G401 (cell line): ENCODE data around the gene ATP6V0E1. TPM values are rescaled to one million over a fixed set of nuclear protein-coding genes. Genes with fewer than 3 reads are reported as not detected.
"Not testable (repeated sequence)": the region's sequence is repeated elsewhere in the genome, so short reads cannot be mapped to it uniquely, and the experiment has no call there.

Source experiments
- DNase-seq: peaks from one replicate; pipeline ENCODE4 v3.0.0-alpha.2; 2015; ENCODE audit warnings: low spot score
- in situ Hi-C: cut with HindIII; loops from 2 replicates; pipeline ENCODE4 v1.10.0; 2016; ENCODE audit warnings: low sequenced_read_pairs, mixed read lengths
- total RNA-seq: library from RNA; depleted of rRNA; stranded (reverse); fragments of >200 nt; shearing (Covaris generic); gene quantifications from 2 replicates; pipeline ENCODE4 v1.2.3, GENCODE V29; 2014

ATP6V0E1 gene
- total RNA-seq, 1 experiment from 2014 or later: 102 TPM

DNA sequence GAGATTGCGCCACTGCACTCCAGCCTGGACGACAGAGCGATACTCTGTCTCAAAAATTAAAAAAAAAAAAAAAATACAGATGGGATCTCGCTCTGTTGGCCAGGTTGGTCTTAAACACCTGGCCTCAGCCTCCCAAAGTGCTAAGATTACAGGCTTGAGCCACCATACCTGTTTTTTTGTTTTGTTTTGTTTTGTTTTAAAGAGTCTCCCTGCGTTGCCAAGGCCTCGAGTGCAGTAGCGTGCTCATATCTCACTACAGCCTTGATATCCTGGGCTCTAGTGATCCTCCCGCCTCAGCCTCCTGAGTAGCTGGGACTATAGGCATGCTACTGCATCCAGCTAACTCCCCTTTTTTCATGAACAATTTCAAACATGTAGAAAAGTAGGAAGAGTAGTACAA, 7.2 kb downstream of the ATP6V0E1 start:
- no peak for DNase-seq
- in situ Hi-C loops: no loop called here

DNA sequence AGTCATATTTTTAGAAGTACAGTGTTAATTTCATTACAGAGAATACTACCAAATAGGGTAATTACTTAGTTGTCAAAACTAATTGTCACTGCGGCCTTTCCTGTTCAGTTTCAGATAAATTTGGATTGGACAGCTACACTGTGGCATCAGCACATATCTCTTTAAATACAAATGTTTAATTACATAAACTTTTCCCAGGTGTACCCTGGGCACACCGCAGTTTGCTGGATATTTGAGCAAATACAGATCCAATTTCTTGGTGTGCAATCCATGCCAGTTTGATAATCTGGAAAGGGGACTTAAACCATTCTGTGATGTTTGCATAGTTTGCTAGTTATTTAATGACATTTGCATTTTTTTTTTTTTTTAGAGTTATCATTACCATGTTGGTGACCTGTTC, 10.8 kb downstream of the ATP6V0E1 start:
- in situ Hi-C loops: no loop called here
- no peak for DNase-seq

- no peak for DNase-seq
- in situ Hi-C loops: no loop called here
Observed at GRCh38 chr5:172999372-172999973, 15.9 kb downstream of the ATP6V0E1 start.

DNA sequence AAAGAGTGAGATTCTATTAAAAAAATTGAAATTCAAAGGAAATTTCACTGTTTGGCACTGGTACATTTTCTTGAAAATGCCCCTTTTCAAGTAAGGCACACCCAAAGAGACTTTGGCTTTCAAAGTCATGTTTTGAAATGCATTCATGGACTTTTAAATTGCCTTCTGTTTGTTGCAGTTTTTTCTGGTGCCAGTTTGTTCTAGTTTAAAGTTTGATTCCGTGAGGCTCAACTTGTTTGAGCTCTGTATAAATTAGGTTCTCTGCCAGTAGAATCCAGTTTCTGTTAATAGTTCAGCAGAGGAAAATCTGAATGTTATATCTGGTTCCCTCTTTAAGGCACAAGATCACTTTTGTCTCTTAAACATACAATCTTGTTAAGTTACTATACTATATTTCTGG, 16.4 kb downstream of the ATP6V0E1 start:
- no peak for DNase-seq
- in situ Hi-C loops: no loop called here

DNA sequence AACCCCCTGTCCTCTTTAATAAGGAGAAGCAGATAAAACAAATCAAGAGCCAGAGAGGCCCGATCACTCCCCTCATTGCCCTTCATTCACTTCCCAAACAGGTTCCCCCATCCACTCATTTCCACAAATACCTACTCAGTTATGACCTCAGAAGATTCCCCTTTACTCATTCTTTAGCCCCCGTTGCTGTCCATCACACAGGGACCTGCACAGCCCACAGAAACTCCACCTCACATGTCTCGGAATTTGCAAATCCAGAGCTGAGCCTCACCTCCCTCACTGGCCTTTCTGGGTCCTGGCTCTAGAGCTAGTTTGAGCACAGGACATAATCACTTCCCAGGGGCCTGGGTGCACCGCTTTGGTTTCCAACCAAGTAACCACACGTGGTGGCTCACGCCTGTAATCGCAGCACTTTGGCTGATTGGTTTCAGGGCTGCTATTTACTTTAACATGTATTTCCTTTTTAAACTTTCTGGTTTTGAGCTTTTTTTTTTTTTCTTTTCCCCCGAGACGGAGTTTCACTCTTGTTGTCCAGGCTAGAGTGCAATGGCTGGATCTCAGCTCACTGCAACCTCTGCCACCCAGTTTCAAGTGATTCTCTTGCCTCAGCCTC, 17.8 kb downstream of the ATP6V0E1 start:
- in situ Hi-C loops: no loop called here
- DNase-seq: no peak

DNA sequence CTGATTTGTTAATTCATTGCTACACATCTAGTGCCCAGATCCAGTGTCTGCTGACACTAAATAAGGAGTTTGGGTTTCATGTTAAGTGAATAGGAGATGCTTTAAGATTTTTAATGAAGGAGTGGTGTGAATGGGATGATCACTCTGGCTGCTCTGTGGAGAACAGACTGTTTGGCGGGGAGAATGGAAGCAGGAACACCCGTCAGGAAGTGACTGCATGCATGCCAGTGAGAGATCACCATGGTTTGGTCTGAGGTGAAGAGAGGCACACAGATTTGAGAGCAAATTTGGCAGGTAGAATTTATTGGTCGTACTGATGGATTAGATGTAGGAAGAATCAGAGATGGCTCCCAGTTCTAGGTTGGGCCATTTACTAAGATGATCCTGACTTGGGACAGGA, 19.8 kb downstream of the ATP6V0E1 start:
- DNase-seq: no peak

GRCh38 chr5:173004013-173004412, 20.4 kb downstream of the ATP6V0E1 start:
- DNase-seq: no peak
- in situ Hi-C loops: no loop called here

More for the DNA sequence above, 19.8 kb downstream of the ATP6V0E1 start:
- in situ Hi-C loops: no loop called here

- in situ Hi-C loops: no loop called here
- no peak for DNase-seq
Observed at GRCh38 chr5:173004447-173004846, 20.9 kb downstream of the ATP6V0E1 start.

DNA sequence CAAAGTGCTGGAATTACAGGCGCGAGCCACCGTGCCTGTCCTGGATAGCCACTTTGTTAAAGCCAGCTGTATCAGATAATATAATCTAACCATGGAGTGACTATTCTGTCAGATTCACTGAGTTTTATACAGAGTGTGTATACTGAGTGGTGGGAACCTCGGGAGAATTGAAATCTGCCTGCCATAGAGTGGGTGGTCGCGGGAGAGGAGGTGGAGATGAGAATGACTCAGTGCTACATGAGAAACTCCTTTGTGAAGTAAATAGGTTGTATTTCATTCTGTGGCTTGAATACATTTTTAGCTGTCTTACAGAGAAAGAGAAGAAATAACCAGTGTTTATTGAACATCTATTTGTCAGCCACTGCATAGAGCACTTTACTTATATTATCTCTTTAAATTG, 26.4 kb downstream of the ATP6V0E1 start:
- in situ Hi-C loops: no loop called here
- no peak for DNase-seq

DNA sequence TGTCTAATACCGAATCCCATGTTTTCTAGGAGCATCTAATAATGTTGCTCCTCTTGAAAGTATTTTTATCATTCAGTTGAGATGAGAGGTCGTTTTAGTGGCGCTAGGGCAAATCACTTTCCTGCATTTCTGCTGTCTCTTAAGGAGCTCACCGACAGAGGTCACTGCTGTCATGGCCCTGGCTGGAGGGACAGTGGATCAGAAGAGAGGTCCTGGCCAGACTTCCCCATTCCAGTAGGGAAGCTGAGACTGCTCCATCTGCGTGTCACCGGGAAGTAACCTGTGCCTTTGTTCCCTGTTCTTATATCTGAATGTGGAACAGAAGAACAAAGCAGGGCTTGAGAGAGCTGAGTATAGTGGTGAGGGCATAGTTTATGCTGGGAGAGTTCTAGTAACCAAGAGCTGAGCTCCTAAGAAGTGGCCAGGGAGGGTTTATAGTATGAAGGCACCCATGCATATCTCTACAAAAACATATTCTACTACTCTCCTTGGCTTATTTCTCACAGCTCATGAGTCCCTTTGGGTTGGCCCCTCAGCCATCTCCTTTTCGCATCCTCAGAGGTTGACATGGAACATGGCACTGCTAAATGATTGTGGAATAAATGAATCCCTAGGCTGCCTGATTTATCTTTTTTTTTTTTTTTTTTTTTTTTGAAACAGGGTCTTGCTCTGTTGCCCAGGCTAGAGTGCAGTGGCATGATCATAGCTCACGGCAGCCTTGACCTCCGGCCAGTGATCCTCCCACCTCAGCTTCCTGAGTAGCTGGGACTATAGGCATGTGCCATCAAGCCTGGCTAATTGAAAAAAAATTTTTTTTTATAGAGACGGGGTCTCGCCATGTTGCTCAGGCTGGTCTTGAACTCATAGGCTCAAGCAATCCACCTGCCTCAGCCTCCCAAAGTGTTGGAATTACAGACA, 27.2 kb downstream of the ATP6V0E1 start:
- in situ Hi-C loops: no loop called here
- DNase-seq: peak; percentile 91

DNA sequence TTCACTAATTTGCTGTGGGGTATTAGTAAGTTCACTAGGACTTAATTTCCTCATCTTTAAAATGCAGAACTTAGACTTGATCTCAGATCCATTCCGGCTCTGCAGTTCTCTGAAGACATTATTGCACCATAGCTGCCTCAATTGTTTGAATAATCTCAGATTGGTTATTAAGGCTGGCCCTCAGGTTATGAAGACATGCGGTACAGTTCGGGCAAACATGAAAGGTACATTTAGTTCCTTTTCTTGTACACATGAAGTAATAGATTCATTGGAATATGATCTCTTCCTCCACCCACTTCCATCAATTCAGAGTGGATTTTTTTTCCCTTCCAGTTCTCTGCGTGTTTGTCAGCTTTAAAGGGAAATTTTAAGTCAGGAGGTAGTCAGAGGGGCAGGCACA, 28.0 kb downstream of the ATP6V0E1 start:
- DNase-seq: no peak

DNA sequence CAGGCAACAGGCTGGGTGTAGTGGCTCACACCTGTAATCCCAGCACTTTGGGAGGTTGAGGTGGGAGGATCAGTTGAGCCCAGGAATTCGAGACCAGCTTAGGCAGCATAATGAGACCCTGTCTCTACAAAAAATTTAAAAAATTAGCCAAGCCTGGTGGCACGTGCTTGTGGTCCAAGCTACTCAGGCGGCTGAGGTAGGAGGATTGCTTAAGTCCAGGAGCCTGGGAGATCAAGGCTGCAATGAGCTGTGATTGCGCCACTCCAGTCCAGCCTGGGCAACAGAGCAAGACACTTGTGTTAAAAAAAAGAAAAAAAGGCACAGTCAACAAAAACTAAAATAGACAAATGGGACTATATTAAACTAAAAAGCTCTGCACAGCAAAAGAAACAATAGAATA, 29.3 kb downstream of the ATP6V0E1 start:
- in situ Hi-C loops: no loop called here
- DNase-seq: no peak

More for the DNA sequence above, 28.0 kb downstream of the ATP6V0E1 start:
- in situ Hi-C loops: no loop called here

DNA sequence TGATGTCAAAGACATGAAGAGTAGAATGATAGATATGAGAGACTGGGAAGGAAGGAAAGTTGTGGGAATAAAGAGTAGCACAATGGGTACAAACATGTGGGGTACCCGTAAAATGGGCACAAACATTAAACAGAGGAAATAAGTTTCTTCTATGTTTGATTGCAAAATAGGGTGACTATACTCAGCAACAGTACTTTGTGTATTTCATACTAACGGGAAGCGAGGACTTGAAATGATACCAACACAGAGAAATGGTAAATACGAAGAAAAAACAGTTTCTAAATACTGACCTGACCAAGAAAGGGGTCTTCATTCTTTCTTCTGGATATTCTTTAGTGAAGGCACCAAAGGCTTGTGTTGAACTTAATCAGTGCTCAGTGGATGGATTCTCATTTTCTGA, 31.1 kb downstream of the ATP6V0E1 start:
- in situ Hi-C loops: no loop called here
- DNase-seq: no peak

DNA sequence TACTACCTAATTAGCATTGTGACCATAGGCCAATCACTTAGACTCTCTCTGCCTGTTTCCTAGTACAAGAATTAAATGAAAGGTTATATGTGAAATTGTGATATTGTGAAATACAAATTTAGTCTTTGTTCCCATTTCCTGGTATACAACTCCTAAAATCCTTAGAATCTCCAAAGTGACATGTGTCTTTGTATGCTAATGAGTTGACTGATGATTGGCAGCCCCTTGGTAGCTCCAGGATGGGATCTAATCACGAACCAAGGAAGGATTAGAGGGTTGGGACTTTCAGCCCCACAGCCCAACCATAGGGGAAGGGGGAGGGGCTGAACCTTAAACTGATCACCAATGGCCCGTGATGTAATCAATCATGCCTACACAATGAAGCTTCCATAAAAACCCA, 31.6 kb downstream of the ATP6V0E1 start:
- in situ Hi-C loops: no loop called here
- DNase-seq: no peak

DNA sequence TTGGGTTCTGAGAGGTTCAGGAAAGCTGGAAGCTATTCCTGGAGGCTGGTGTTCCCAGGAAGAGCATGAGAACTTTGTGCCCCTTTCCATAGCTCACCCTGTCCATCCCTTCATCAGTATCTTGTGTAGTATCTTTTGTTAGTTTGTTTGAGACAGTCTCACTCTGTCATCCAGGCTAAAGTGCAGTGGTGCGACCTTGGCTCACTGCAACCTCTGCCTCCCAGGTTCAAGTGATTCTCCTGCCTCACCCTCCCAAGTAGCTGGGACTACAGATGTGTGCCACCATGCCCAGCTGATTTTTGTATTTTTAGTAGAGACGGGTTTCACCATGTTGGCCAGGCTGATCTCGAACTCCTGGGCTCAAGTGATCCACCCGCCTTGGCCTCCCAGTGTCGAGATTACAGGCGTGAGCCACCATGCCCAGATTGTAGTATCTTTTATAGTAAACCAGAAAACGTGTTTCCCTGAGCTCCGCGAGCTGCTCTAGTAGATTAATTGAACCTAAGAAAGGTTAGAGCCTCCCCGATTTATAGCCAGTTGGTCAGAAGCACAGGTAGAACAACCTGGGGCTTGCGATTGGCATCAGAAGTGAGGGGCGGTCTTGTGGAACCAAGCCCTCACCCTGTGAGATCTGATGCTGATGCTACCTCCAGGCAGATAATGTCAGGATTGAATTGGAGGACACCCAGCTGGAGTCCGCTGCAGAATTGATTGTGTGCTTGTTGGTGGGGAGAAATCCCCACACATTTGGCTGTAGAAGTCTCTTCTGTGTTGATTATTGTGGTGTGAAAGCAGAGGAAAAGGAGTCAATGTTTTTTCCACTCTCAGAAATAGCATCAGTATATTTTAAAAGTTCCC, 32.3 kb downstream of the ATP6V0E1 start:
- in situ Hi-C loops: no loop called here
- DNase-seq: no peak

DNA sequence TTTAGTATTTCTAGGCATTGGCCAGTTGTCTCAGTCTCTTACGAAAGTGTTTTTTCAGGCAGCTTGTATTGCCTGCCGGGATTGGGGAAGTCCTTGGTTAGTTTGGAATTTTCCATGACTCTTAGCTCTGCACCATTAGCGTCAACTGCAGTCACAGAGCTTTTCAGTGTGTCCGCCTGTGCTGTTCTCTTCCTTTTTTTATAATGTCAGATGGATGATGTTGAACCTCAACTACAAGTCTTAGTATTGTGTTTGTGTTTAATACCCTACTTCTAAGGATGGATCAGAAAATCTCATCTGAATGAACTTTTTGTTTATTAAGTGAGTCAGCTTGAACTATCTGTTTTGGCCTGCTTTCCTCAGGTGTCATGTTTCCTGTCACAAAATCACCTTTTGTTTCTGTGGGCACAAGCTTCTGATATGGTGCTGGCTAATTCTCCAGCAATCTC, 33.1 kb downstream of the ATP6V0E1 start:
- DNase-seq: no peak

DNA sequence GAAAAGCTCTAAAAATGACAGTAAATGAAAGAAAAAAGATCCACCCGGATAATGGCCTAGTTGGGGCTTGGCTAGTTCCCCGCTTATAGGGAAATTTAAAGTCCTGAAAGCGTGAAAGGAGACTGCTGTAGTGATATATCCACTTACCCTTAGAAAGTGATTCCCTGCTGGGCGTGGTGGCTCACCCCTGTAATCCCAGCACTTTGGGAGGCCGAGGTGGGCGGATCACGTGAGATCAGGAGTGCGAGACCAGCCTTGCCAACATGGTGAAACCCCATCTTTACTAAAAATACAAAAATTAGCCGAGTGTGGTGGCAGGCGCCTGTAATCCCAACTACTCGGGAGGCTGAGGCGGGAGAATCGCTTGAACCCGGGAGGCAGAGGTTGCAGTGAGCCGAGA, 33.5 kb downstream of the ATP6V0E1 start:
- in situ Hi-C loops, DNase-seq: not testable (repeated sequence)

More for the DNA sequence above, 33.1 kb downstream of the ATP6V0E1 start:
- in situ Hi-C loops: no loop called here

DNA sequence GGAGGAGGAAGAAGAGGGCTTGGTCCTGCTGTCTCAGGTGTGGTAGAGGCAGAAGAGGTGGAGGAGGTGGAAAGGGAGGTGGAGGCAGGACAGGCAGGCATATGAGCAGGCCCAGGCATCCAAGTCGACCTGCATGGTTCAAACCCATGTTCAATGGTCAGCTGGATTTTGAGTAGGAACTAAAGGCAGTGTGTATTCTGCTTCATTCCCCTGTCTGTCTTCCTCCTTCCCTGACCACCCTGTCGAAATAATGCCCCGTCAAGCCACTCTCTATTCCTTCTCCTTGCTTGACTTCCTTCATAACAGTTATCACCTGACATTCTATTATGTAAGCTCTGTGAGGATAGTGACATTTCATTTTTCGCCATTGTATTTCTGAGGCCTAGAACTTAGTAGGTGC, 34.8 kb downstream of the ATP6V0E1 start:
- in situ Hi-C loops: no loop called here
- no peak for DNase-seq

DNA sequence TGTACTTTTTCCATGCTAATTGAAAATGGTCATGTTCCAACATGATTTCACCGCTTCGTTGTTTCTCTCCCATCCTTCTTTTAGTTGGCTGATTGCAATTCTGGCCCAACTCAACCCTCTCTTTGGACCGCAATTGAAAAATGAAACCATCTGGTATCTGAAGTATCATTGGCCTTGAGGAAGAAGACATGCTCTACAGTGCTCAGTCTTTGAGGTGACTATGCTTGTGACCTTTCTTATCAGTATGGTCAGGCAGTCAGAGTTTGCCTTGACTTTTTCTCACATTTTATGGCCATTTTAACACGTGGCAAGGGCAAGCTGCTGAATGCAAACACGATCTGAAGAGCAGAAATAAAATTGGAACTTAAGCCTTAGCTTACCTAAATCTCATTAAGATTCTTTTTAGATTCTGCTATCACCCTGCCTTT, 36.6 kb downstream of the ATP6V0E1 start:
- in situ Hi-C loops: no loop called here
- peak; percentile 37 for DNase-seq
